Measurements from ENCODE around the gene C16orf78.

Gene C16orf78

GRCh38 chr16:49428808-49429207 is 55.2 kb downstream of the C16orf78 start:
- TF ChIP-seq GABPA (IDR thresholded peaks at IDR 0.05; ENCODE audit: low read depth) (no peak), CTCF (IDR thresholded peaks at IDR 0.05; ENCODE audit: insufficient read depth, low read length) (no peak), SPI1 (IDR thresholded peaks at IDR 0.05; ENCODE audit: borderline replicate concordance, low read depth) (no peak), POLR2AphosphoS5 (IDR thresholded peaks at IDR 0.05; ENCODE audit: low read depth) (no peak), REST (IDR thresholded peaks at IDR 0.05; ENCODE audit: insufficient replicate concordance, low read depth) (no peak)
- DNase-seq (ENCODE audit: low read depth in 1 of 2, low spot score in 1 of 2) = no peak
- Histone ChIP-seq H3K27ac (replicated peaks) (no peak overlapping the region), H3K27me3 (ENCODE audit: insufficient read depth, poor library complexity, severe bottlenecking) (no peaks in the 10 kb centered on the region), H3K4me3 (replicated peaks; ENCODE audit: insufficient read depth, low read length) (no peak overlapping the region)

DNA sequence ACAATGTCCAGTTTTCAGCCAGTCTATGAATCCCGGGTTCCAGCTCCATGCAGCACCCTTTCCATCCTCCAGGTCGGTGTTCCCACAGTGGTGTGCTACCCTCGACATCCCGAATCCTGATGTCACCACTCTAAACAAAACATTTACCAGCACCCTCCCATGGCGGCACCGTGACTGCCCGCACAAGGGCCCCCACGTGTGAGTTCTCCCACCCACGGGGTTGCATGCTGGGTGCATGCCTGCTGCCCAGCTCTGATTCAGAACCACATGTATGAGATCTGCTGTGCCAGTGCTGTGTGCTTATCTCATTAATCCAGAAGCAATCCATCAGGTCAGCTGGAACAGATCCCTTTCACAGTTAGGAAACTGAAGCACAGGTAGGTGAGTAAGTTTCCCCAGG is 57.4 kb downstream of the C16orf78 start:
- TF ChIP-seq POLR2AphosphoS5 (IDR thresholded peaks at IDR 0.05; ENCODE audit: low read depth) (no peak), CTCF (IDR thresholded peaks at IDR 0.05; ENCODE audit: insufficient read depth, low read length) (no peak), REST (IDR thresholded peaks at IDR 0.05; ENCODE audit: insufficient replicate concordance, low read depth) (no peak), SPI1 (IDR thresholded peaks at IDR 0.05; ENCODE audit: borderline replicate concordance, low read depth) (no peak), GABPA (IDR thresholded peaks at IDR 0.05; ENCODE audit: low read depth) (no peak)
- DNase-seq (ENCODE audit: low read depth in 1 of 2, low spot score in 1 of 2) = no peak
- H3K27ac ChIP-seq (replicated peaks) = no peak overlapping the region
- H3K4me3 ChIP-seq (replicated peaks; ENCODE audit: insufficient read depth, low read length) = no peak overlapping the region
- H3K27me3 ChIP-seq (ENCODE audit: insufficient read depth, poor library complexity, severe bottlenecking) = no peaks in the 10 kb centered on the region

DNA sequence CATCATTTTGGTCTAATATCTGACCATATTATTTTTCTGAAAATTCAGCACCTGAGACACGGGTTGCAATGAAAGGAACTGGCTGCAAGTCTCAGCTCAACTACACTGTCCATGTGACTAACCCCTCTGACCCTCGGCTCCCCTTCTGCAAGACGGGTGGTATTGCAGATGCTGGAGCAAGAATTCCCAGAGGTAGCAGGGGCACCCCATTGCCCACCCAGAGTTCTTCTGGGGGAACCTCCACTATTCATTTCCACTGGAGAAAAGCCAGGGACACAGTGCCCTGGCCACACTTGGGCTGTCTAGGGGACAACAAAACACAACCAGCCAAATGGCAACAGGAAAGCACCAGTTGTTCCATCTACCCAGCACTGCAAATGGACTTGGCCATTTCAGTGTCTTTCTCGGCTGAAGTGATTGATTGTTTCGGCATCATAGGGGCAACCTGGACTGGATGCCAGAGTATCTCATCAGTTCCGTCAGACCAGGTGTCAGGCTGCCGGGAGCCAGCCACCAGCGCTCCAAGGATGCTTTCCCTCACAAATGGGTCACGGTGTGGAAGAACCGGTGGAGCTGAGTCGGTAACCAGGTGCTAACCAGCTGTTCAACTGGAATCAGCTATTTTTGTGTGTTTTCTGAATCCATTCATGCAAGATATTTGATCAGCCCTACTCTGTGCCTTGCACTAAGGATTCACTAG is 58.1 kb downstream of the C16orf78 start:
- no peak overlapping the region for H3K27ac ChIP-seq (replicated peaks)
- H3K4me3 ChIP-seq (replicated peaks; ENCODE audit: insufficient read depth, low read length) = no peak overlapping the region
- H3K27me3 ChIP-seq (ENCODE audit: insufficient read depth, poor library complexity, severe bottlenecking) = no peaks in the 10 kb centered on the region
- DNase-seq (ENCODE audit: low read depth in 1 of 2, low spot score in 1 of 2) = no peak
- TF ChIP-seq GABPA (IDR thresholded peaks at IDR 0.05; ENCODE audit: low read depth) = no peak
- TF ChIP-seq REST (IDR thresholded peaks at IDR 0.05; ENCODE audit: insufficient replicate concordance, low read depth) = no peak
- TF ChIP-seq POLR2AphosphoS5 (IDR thresholded peaks at IDR 0.05; ENCODE audit: low read depth) = no peak
- TF ChIP-seq CTCF (IDR thresholded peaks at IDR 0.05; ENCODE audit: insufficient read depth, low read length) = no peak
- TF ChIP-seq SPI1 (IDR thresholded peaks at IDR 0.05; ENCODE audit: borderline replicate concordance, low read depth) = no peak
